T-helper 17 cell (primary cell): ENCODE data around the gene CHD8. TPM values are rescaled to one million over a fixed set of nuclear protein-coding genes. Genes with fewer than 3 reads are reported as not detected.

ENCODE experiments used
- ATAC-seq: fragments of 150-1000 bp; cut with Tn5 transposase; 2 replicates; pipeline ENCODE4 v1.10.0; 2021; ENCODE audit warnings: mild to moderate bottlenecking, moderate library complexity
- DNase-seq, 3 donors: peaks; one replicate each; pipeline versions ENCODE4 v3.0.0 to v3.0.0-alpha.2; 2020 to 2021
- H3K9me3 ChIP-seq: one replicate; pipeline ENCODE4 v1.7.0; 2013; ENCODE audit warnings: low read length, mild to moderate bottlenecking; ENCODE audit not compliant: control insufficient read depth, poor library complexity, severe bottlenecking
- H3K27ac Mint-ChIP-seq: one replicate; pipeline ENCODE4 v1.8.0; 2022; ENCODE audit warnings: mild to moderate bottlenecking, moderate library complexity, mixed read lengths
- H3K27me3 Mint-ChIP-seq: one replicate; pipeline ENCODE4 v1.8.0; 2022; ENCODE audit warnings: mixed read lengths
- H3K36me3 Mint-ChIP-seq: one replicate; pipeline ENCODE4 v1.8.0; 2022; ENCODE audit warnings: low read depth, mixed read lengths
- H3K4me1 Mint-ChIP-seq: one replicate; pipeline ENCODE4 v1.8.0; 2022; ENCODE audit warnings: mild to moderate bottlenecking, mixed read lengths
- H3K4me3 Mint-ChIP-seq: one replicate; pipeline ENCODE4 v1.8.0; 2022; ENCODE audit warnings: mild to moderate bottlenecking, moderate library complexity, mixed read lengths
- total RNA-seq, 4 donors: library from RNA in 2 of 4; stranded (reverse) in 2 of 4; gene quantifications; one replicate each; pipeline ENCODE4 v1.2.3 and lab custom pipeline; 2022 to 2026

CHD8 gene
- 100 to 1,000 TPM; 128 to 131 TPM for total RNA-seq
- total RNA-seq (lab: John Stamatoyannopoulos, UW) = 200 to 307 reads per million in 2 donors

DNA sequence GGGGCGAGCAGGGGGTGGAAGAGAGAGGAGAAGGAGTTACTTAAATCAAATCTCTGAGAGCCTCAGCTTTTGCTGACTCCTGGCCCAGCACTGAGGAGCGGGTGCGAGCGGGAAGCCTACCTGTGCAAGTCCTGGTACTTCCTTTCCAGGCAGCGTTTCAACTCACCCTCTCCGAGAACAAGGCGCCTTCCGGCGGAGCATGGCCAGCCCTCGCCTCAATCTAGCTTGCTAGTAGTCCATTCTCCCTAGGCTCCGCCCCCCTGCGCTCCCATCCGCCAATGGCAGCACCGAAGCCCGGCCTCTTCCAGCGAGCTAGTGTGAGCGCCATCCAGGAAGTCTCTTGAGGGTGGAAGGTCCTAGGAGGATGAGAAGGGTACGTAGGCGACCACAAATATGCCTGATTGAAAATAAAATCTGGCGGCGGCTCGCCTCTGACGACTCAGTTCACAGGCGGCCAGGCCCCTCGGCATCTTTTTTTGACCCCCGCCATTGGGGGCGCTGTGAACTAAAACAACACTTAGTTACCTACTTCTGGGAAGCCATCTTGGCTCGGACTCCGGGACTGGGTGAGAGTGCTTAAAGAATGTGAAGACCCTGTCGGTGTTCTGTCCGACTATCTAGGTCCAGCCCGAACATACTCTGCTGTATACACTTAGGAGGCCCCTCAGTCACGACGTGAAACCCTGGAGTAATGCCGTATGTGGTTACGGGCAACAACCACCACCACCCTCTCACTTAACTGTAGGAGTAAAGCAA is at the start of gene CHD8:
CHD8 (minus strand) TSS at position 212 of the 756 bp plus-strand sequence. CDS start 24,480 bp downstream, outside the sequence.
- peaks cover 2% of the 10 kb centered on the region for H3K36me3 Mint-ChIP-seq
- no peaks in the 10 kb centered on the region for H3K27me3 Mint-ChIP-seq
- ATAC-seq = peak; percentile 96
- peak within 1 kb of the TSS; percentile 95 for H3K4me3 Mint-ChIP-seq
- H3K27ac Mint-ChIP-seq = peak within 1 kb of the TSS; percentile 94
- DNase-seq = peak; percentile 97 to 99 (median 98)
- H3K4me1 Mint-ChIP-seq = peaks cover 18% of the 10 kb centered on the region
- H3K9me3 ChIP-seq = no peaks in the 10 kb centered on the region

- Mint-ChIP-seq H3K36me3 (peaks cover 4% of the 10 kb centered on the region), H3K27ac (peak overlapping the region; percentile 39), H3K4me1 (peaks cover 35% of the 10 kb centered on the region), H3K4me3 (peak overlapping the region; percentile 28), H3K27me3 (no peaks in the 10 kb centered on the region)
- no peak for DNase-seq
- H3K9me3 ChIP-seq = no peaks in the 10 kb centered on the region
- peak; percentile 42 for ATAC-seq
Observed at GRCh38 chr14:21505012-21505553, 49.2 kb upstream of the CHD8 start.

DNA sequence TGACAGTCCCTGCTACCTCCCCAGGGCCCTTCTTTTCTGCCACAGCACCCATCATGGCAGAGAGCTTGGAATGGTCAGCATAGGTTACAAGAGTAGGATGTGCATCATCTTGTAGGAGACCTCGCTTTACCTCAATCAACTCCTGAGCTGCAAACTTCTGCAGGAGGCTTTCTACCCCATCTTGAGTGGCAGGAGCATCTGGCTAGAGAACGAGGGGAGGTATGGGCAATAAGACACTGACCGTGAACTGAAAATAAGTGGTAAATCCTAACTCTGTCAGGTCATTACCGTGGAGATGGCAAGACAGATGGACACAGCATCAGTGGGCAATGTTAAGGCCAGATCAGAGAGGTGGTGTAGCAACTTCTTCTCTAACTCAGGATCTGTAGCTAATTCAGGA is 47.5 kb upstream of the CHD8 start:
- Mint-ChIP-seq H3K27me3 (no peaks in the 10 kb centered on the region), H3K4me3 (no peak overlapping the region), H3K36me3 (peaks cover 4% of the 10 kb centered on the region)

DNA sequence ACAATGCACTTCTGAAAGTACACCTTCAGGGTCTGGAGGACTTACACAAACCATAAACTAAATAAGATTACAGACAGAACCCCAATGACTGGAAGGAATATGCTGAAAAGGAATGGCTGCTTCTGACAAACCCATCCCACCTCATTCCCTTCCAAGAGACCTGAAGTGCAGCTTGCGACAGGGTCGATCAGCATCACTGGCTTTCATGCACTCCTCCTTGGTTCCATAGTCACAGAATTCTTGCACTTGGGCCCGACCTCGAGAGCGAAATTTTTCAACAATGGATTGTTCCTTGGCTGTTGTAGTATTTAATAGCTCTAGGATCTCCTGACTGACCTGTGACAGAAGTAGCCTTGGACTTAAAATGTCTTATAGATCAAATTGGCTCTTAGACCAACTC is 45.6 kb upstream of the CHD8 start:
- H3K9me3 ChIP-seq = no peaks in the 10 kb centered on the region
- H3K36me3 Mint-ChIP-seq = peaks cover 4% of the 10 kb centered on the region
- no peak overlapping the region for H3K4me3 Mint-ChIP-seq
- peak overlapping the region; percentile 93 for H3K27ac Mint-ChIP-seq
- no peak for ATAC-seq
- DNase-seq = no peak
- peaks cover 36% of the 10 kb centered on the region for H3K4me1 Mint-ChIP-seq
- no peaks in the 10 kb centered on the region for H3K27me3 Mint-ChIP-seq

More for the DNA sequence above, 47.5 kb upstream of the CHD8 start:
- Mint-ChIP-seq H3K27ac (peak overlapping the region; percentile 39), H3K4me1 (peaks cover 39% of the 10 kb centered on the region)
- ATAC-seq (no peak), DNase-seq (no peak)
- no peaks in the 10 kb centered on the region for H3K9me3 ChIP-seq

GRCh38 chr14:21498540-21499526 is 42.9 kb upstream of the CHD8 start:
- H3K27me3 Mint-ChIP-seq = no peaks in the 10 kb centered on the region
- H3K4me1 Mint-ChIP-seq = peaks cover 28% of the 10 kb centered on the region
- H3K36me3 Mint-ChIP-seq = peaks cover 4% of the 10 kb centered on the region
- DNase-seq = peak in 1 of 3 donors; percentile 15
- peak overlapping the region; percentile 93 for H3K27ac Mint-ChIP-seq
- no peaks in the 10 kb centered on the region for H3K9me3 ChIP-seq
- ATAC-seq = peak; percentile 94
- H3K4me3 Mint-ChIP-seq = peak overlapping the region; percentile 41

DNA sequence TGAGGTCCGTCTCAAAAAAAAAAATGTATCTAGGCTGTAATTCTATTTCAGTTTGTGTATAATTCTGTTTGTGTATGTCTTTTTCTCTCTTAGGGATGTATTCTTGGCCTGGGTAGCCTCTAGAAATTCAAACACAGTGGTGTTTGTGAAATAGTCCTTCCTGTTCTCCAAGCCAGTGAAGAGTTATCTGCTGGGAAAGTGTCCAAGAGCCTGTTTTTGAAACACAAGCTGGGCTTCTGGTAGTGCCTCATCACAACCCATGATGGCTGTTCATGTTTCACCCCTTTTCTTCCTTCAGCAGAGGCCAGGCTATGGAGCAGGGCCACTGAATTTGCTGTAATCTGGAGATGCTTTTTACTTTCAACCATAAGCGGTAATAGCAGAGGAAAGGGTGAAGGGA is 40.5 kb upstream of the CHD8 start:
- no peaks in the 10 kb centered on the region for H3K27me3 Mint-ChIP-seq
- no peak for ATAC-seq
- peaks cover 24% of the 10 kb centered on the region for H3K4me1 Mint-ChIP-seq

DNA sequence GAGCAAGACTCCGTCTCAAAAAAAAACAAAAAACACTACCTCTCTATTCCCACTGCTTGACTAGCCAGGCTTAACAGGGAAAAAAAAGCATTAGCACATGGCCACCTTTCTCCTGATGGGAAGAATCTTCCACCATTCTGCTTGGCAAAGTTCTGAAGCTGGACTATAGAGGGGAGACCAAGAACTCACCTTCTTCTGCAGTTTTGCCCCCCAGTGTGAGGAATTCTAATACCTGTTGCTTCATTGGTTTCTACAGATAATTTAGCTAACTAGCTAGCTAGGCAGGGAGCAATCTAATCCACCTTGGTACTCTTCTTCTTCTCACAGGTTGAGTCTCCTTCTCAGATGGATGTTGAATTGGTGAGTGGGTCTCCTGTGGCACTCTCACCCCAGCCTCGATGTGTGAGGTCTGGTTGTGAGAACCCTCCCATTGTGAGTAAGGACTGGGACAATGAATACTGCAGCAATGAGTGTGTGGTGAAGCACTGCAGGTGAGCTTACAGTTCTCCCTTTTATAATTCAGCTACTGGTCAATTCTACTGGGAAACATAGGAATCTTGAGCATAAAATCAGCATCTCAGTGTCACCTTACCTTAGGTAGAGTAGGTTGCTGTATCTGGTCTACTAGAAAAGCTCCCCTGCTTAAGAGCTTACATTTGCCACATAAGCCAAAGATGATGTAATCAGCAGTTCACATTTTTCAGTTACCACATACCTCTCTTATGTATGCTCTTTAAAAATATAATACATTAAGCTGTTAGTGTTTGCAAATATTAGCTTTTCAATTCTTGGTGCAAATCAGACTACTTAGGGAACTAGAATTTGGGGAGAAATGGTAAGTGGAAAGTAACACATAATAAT is 39.2 kb upstream of the CHD8 start:
- Mint-ChIP-seq H3K27me3 (no peaks in the 10 kb centered on the region), H3K36me3 (peaks cover 8% of the 10 kb centered on the region), H3K4me3 (no peak overlapping the region), H3K27ac (peak overlapping the region; percentile 82), H3K4me1 (peaks cover 18% of the 10 kb centered on the region)
- ATAC-seq (no peak), DNase-seq (no peak)
- no peaks in the 10 kb centered on the region for H3K9me3 ChIP-seq

More for the DNA sequence above, 40.5 kb upstream of the CHD8 start:
- DNase-seq = no peak
- peak overlapping the region; percentile 82 for H3K27ac Mint-ChIP-seq
- no peak overlapping the region for H3K4me3 Mint-ChIP-seq
- H3K36me3 Mint-ChIP-seq = peaks cover 12% of the 10 kb centered on the region
- H3K9me3 ChIP-seq = no peaks in the 10 kb centered on the region

DNA sequence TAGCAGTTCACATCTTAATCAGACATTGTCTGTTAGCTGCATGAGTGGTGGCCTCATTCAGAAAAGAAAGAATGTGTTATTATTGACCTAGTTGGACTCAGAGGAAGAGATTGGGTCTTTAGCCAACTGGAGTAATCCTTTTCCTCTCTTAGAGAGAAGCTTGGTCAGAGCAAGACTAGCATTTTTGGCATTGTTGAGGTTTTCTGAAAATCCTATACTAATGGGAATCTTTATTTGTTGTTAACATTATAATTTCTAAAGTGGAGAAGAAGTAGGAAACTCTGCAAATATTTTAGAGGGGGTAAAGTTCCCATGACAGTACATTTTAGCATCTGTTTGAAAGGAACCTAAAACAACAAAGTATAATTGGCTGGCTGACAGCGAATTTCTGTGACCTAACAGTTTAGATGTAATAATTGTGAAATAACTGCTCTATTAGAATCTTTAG is 30.7 kb upstream of the CHD8 start:
- ATAC-seq = no peak
- Mint-ChIP-seq H3K4me3 (no peak overlapping the region), H3K4me1 (peaks cover 3% of the 10 kb centered on the region), H3K36me3 (peaks cover 5% of the 10 kb centered on the region), H3K27ac (no peak overlapping the region), H3K27me3 (no peaks in the 10 kb centered on the region)
- H3K9me3 ChIP-seq = no peaks in the 10 kb centered on the region
- no peak for DNase-seq

DNA sequence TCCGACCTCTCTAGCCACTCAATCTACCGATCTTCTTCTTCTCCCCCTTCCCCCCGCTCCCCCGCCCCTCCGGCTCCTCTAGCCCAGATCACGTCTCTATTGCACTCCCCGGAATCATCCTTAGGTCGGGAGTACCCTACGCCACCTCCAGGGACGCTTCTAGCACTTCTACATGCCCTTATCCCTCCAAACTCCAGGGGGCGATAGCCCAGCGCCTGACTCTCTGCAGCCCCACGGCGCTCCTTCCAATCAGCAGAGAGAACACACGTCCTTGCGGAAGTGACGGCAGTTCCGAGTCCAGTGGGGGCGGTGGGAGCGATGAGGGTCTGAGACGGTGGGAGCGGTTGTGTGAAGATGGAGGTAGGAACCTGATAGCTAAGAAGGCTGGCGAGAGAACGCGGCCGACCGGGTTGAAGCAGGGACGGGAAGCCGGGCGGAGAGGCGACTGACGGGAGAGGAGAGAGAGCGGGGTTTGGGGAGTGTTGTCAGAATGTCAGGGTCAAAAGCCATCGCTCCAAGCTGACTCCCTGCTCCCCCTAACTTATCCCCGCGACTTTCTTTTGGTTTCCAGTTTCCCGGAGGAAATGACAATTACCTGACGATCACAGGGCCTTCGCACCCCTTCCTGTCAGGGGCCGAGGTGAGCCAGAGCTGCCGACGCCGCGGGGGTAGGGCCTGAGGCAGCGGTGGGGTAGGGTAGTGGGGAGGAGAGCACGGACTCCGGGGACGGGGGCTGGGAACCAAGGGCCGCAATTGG is 21.2 kb upstream of the CHD8 start, which contains the start of the genes RAB2B and TOX4:
RAB2B (minus strand) TSS at position 35 of the 757 bp plus-strand sequence. CDS start 87 bp downstream, outside the sequence.
TOX4 (plus strand) TSS at position 271 of the 757 bp plus-strand sequence; CDS start at position 355, 84 bp downstream.
- Mint-ChIP-seq H3K36me3 (peaks cover 7% of the 10 kb centered on the region), H3K27me3 (no peaks in the 10 kb centered on the region), H3K4me3 (peak within 1 kb of the TSS; percentile 100), H3K27ac (peak within 1 kb of the TSS; percentile 98), H3K4me1 (peaks cover 32% of the 10 kb centered on the region)
- DNase-seq = peak; percentile 81 to 93 (median 93)
- no peaks in the 10 kb centered on the region for H3K9me3 ChIP-seq
- ATAC-seq = peak; percentile 97

DNA sequence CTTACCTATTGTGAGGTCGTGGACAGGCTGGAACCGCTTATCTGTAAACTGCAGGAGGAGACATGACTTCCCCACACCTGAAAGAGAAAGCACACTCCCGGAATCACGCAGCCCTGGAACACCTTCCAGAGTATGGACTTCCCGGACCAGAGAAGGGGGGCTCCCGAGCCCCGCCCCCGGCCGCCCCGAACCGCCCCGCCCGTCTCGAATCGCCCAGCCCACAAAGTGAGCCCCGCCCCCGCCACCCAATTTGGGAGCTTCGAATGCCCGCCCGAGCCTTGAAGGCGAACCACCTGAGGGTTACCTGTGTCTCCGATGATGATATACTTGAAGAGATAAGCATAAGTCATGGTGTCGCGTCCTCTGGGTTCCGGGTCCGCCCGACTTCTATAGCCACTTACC is 20.6 kb upstream of the CHD8 start:
- H3K27ac Mint-ChIP-seq = peak overlapping the region; percentile 98
- no peaks in the 10 kb centered on the region for H3K9me3 ChIP-seq
- H3K36me3 Mint-ChIP-seq = peaks cover 7% of the 10 kb centered on the region
- H3K4me1 Mint-ChIP-seq = peaks cover 32% of the 10 kb centered on the region
- DNase-seq = peak in 2 of 3 donors; percentile 86 to 87
- ATAC-seq = peak; percentile 62
- no peaks in the 10 kb centered on the region for H3K27me3 Mint-ChIP-seq
- H3K4me3 Mint-ChIP-seq = peak overlapping the region; percentile 100

DNA sequence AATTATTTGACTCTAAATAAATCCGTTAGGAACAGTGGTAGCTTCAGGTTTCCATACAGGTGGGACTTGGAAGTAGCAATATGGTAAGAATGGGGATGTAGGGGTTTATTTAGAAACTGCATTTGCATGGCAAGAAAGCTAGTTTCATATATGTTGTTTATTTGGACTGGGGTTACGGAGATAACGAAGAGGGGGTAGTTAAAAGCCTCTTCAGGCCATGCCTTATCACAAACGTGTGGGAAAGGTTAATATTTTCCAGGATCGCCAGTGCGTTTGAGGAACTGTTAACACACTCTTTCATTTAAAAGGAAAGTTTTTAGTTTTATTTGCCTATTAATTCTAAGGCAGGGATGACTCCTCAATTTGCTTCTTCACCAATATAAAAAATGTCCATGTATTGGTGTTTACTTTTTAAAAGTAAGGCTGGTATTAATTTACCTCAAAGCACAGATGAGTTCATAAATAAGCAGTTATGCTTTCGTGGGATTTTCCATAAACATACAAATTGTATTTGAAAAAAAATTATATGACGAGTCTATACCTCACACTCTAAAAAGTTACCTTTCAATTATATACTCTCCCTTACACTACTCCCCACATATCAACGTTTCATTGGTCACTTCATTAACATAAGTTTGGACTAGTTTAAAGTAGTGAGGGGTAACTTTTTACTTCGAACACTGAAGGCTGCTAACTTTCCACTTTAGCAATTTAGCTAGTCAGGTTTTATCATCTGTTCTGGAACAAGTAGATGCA is 20.0 kb upstream of the CHD8 start:
- Mint-ChIP-seq H3K36me3 (peaks cover 7% of the 10 kb centered on the region), H3K27ac (peak overlapping the region; percentile 98), H3K4me1 (peaks cover 32% of the 10 kb centered on the region), H3K27me3 (no peaks in the 10 kb centered on the region), H3K4me3 (peak overlapping the region; percentile 100)
- H3K9me3 ChIP-seq = no peaks in the 10 kb centered on the region
- no peak for DNase-seq
- no peak for ATAC-seq
